Testis (tissue), 3 donors: ENCODE data around the gene RAD50. TPM values are rescaled to one million over a fixed set of nuclear protein-coding genes. Genes with fewer than 3 reads are reported as not detected.
"Not testable (repeated sequence)": the region's sequence is repeated elsewhere in the genome, so short reads cannot be mapped to it uniquely, and the experiment has no call there.

Source experiments
- DNase-seq: peaks from one replicate; pipeline ENCODE4 v3.0.0-alpha.2; 2019
- H3K27ac ChIP-seq, 2 donors: fragments of 200-600 bp; sonication (generic); one replicate each; pipeline ENCODE4 v1.5.1; 2019
- H3K27me3 ChIP-seq: fragments of 200-600 bp; sonication (generic); one replicate; pipeline ENCODE4 v1.5.1; 2019
- H3K36me3 ChIP-seq: fragments of 200-600 bp; sonication (generic); one replicate; pipeline ENCODE4 v1.5.1; 2017; ENCODE audit warnings: low read depth; ENCODE audit errors: missing control alignments
- H3K4me1 ChIP-seq: fragments of 200-600 bp; sonication (generic); one replicate; pipeline ENCODE4 v1.5.1; 2019
- H3K4me3 ChIP-seq, 2 donors: fragments of 200-600 bp; sonication (generic); one replicate each; pipeline ENCODE4 v1.5.1; 2017 to 2019
- H3K9me3 ChIP-seq: fragments of 200-600 bp; sonication (generic); one replicate; pipeline ENCODE4 v1.5.1; 2017
- CTCF ChIP-seq, 3 experiments: fragments of 450-650 bp in 2 of 3; fragments of 200-600 bp in 1 of 3; sonication (generic) in 1 of 3; IDR thresholded peaks; one replicate each; pipeline ENCODE4 v1.5.1; 2016 to 2019; ENCODE audit warnings: antibody characterized with exemption in 3 of 3, mild to moderate bottlenecking in 2 of 3, moderate library complexity in 1 of 3
- POLR2A ChIP-seq: fragments of 450-650 bp; IDR thresholded peaks from one replicate; pipeline ENCODE4 v1.6.1; 2017; ENCODE audit warnings: antibody characterized with exemption, mild to moderate bottlenecking, moderate library complexity
- WGBS, 2 donors: methylation state at CpG; one replicate each; pipeline ENCODE4 v1.1.5; 2018; 5-methylcytosine and 5-hydroxymethylcytosine counted together
- intact Hi-C: fragments of 100-400 bp; cut with DNase I; formaldehyde crosslinking; loops from one replicate; pipeline ENCODE4 v1.15.1; 2023; ENCODE audit warnings: low total_unique reads
- polyA plus RNA-seq: library from polyadenylated mRNA; stranded (reverse); fragments of 350-450 nt; fragmentation: Illumina TruSeq; extraction: RNeasy Lipid Tissue Mini Kit (QIAGEN cat#74804); gene quantifications from one replicate; pipeline ENCODE4 v1.2.3, GENCODE V29; 2014; ENCODE audit warnings: low read depth, low replicate concordance; ENCODE audit not compliant: insufficient read depth
- total RNA-seq, 2 donors: library from RNA; depleted of rRNA; stranded (reverse); fragments of >200 nt; gene quantifications; one replicate each; pipeline ENCODE4 v1.2.3, GENCODE V29; 2016

The RAD50 gene
- total and polyA plus RNA-seq, 3 donors from 2014 or later = 5.0 to 41.6 (median 38.6) TPM

- Histone ChIP-seq H3K36me3 (no peaks in the 10 kb centered on the region), H3K27ac (peak overlapping the region; percentile 71 to 91), H3K4me3 (peak overlapping the region; percentile 75 to 85), H3K9me3 (no peaks in the 10 kb centered on the region), H3K4me1 (peaks cover 16% of the 10 kb centered on the region), H3K27me3 (no peaks in the 10 kb centered on the region)
- WGBS, 2 donors = 18 to 29% methylated on average over 15 of the region's 15 CpGs
- intact Hi-C loops = no loop called here
- TF ChIP-seq CTCF (IDR thresholded peaks at IDR 0.05) (no peak), POLR2A (no peak)
- DNase-seq = no peak
Measured at GRCh38 chr5:132556153-132556762, 519 bp upstream of the RAD50 start.

- intact Hi-C loops = no loop called here
- DNase-seq = peak; percentile 57
- WGBS, 2 donors = 2 to 4% methylated on average over 15 of the region's 15 CpGs
- TF ChIP-seq POLR2A (no peak), CTCF (IDR thresholded peaks at IDR 0.05) (no peak)
- Histone ChIP-seq H3K27ac (peak overlapping the region; percentile 71 to 91), H3K4me3 (peak overlapping the region; percentile 75 to 85), H3K36me3 (no peaks in the 10 kb centered on the region), H3K27me3 (no peaks in the 10 kb centered on the region), H3K4me1 (peaks cover 16% of the 10 kb centered on the region), H3K9me3 (no peaks in the 10 kb centered on the region)
Measured at GRCh38 chr5:132557478-132558172, 848 bp downstream of the RAD50 start.

- no peaks in the 10 kb centered on the region for H3K36me3 ChIP-seq
- no peak for DNase-seq
- TF ChIP-seq POLR2A = no peak
- no peaks in the 10 kb centered on the region for H3K27me3 ChIP-seq
- no peaks in the 10 kb centered on the region for H3K9me3 ChIP-seq
- peaks cover 16% of the 10 kb centered on the region for H3K4me1 ChIP-seq
- no peak overlapping the region for H3K27ac ChIP-seq
- 75 to 87% methylated on average over 2 of the region's 2 CpGs for WGBS, 2 donors
- no peak overlapping the region for H3K4me3 ChIP-seq
- intact Hi-C loops = no loop called here
Measured at GRCh38 chr5:132559383-132560060, 2.7 kb downstream of the RAD50 start.

- intact Hi-C loops = no loop called here
- H3K27me3 ChIP-seq = no peaks in the 10 kb centered on the region
- DNase-seq = no peak
- WGBS, 2 donors = 95 to 100% methylated on average over 3 of the region's 3 CpGs
- no peak overlapping the region for H3K4me3 ChIP-seq
- peaks cover 16% of the 10 kb centered on the region for H3K4me1 ChIP-seq
- no peak for TF ChIP-seq CTCF (IDR thresholded peaks at IDR 0.05)
- TF ChIP-seq POLR2A = no peak
- H3K27ac ChIP-seq = no peak overlapping the region
- no peaks in the 10 kb centered on the region for H3K9me3 ChIP-seq
- H3K36me3 ChIP-seq = no peaks in the 10 kb centered on the region
Measured at GRCh38 chr5:132561601-132562000, 4.8 kb downstream of the RAD50 start.

GRCh38 chr5:132564555-132564954 is 7.8 kb downstream of the RAD50 start:
- H3K4me1 ChIP-seq, H3K9me3 ChIP-seq, intact Hi-C loops, H3K27me3 ChIP-seq, H3K27ac ChIP-seq, DNase-seq, H3K36me3 ChIP-seq, H3K4me3 ChIP-seq: not testable (repeated sequence)
- WGBS, 2 donors = 97 to 98% methylated on average over 2 of the region's 2 CpGs
